Esophagus muscularis mucosa (tissue), 3 donors: ENCODE data around the gene CBFA2T3.

Experiments used
- POLR2A ChIP-seq: fragments of 450-650 bp; IDR thresholded peaks from one replicate; pipeline ENCODE4 v1.6.1; 2017; ENCODE audit warnings: antibody characterized with exemption, moderate library complexity, mild to moderate bottlenecking, low read depth
- POLR2AphosphoS5 ChIP-seq, 2 donors: sonication (generic); formaldehyde crosslinking; IDR thresholded peaks; one replicate each; pipeline ENCODE4 v1.6.1; 2017; ENCODE audit warnings: antibody characterized with exemption in 2 of 2
- TF ChIP-seq, protein P1 (sequence below), 3 experiments: fragments of 200-600 bp in 2 of 3; fragments of 450-650 bp in 1 of 3; sonication (generic) in 2 of 3; IDR thresholded peaks; one replicate each; pipeline ENCODE4 v1.5.1; 2017 to 2019; ENCODE audit warnings: antibody characterized with exemption in 3 of 3, mild to moderate bottlenecking in 2 of 3, moderate library complexity in 1 of 3

DNA sequence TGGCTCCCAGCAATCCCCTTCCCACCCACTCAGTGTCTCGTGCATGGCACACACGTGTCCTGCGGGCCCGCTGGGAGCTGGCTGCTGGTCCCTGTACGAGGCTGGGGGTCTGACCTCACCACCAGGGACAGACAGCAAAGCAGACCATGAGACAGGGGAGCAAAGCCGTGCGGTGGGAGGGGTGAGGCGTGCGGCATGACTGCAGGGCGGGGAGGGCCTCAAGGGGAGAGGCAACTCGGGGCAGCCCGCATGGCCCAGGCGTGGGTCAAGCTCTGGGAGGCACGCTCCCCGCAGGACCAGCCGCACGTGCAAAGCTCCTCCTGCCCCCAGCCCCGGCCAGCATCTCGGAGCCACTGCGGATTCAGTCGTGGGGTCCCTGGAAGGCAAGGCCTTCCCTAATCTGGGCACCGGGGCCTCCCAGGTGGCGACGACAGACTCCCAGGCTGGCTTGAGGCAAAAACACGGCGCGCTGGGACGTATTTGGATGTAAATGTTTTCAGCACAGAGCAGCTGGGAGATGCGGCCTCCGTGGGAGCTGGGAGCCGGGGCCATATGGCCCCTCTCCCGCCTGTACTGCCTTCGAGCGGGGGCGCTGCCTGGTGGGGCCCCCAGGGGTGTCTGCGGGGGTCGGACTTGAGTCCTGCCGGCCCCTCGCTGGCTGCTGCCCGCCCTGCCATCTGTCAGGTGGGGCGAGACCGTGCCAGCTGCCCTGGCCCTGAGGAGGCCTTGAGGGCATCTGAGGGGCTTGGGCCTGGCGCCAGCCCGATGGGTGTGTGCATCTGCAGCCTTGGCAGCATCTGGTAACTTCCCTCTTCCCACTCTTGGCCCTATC is 12.2 kb upstream of the CBFA2T3 start:
- TF ChIP-seq, protein P1, sequence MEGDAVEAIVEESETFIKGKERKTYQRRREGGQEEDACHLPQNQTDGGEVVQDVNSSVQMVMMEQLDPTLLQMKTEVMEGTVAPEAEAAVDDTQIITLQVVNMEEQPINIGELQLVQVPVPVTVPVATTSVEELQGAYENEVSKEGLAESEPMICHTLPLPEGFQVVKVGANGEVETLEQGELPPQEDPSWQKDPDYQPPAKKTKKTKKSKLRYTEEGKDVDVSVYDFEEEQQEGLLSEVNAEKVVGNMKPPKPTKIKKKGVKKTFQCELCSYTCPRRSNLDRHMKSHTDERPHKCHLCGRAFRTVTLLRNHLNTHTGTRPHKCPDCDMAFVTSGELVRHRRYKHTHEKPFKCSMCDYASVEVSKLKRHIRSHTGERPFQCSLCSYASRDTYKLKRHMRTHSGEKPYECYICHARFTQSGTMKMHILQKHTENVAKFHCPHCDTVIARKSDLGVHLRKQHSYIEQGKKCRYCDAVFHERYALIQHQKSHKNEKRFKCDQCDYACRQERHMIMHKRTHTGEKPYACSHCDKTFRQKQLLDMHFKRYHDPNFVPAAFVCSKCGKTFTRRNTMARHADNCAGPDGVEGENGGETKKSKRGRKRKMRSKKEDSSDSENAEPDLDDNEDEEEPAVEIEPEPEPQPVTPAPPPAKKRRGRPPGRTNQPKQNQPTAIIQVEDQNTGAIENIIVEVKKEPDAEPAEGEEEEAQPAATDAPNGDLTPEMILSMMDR (IDR thresholded peaks at IDR 0.05): no peak
- TF ChIP-seq POLR2AphosphoS5 (IDR thresholded peaks at IDR 0.05) (no peak), POLR2A (no peak)
